Measurements from ENCODE around the gene TBC1D8.

The TBC1D8 gene

DNA sequence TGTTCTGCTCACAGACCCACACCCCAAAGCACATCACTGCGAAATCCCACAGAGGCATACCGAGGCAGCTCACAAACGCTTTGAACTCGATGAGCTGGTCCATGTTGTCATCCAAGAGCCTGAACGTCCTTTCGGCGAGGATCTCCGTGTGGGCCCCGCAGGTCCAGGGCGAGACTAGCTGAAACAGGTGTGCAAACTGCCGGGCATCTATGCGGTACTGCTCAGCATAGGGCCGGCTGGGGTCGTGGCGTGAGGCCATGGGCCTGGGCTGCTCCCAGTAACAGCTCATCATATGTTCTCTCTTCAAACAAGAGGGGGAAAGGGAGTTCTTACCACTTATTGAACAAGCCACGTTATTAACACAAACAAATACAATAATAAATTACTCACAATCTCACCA, 129.0 kb downstream of the TBC1D8 start:
- no peak for DNase-seq

DNA sequence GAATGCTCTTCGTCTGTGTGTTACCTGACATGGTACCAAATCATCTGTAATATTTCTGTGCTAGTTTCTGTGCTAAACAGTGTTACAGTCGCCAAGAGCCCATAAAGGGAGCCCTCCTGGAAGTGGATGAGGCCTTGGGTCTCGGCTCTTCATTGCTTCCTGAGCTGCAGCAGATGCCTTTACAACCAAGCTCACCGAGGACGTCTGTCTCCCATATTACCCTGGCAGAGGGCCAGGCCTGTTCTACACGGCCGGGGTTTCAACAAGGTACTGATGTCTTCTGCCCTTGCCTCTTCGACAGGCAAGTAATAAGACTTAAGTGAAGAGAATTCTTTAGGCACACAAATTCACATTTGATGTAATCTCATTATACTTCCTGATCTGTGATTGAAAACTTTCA, 132.2 kb downstream of the TBC1D8 start:
- no peak for DNase-seq

GRCh38 chr2:101017371-101017770, 133.8 kb downstream of the TBC1D8 start:
- DNase-seq, result no peak

DNA sequence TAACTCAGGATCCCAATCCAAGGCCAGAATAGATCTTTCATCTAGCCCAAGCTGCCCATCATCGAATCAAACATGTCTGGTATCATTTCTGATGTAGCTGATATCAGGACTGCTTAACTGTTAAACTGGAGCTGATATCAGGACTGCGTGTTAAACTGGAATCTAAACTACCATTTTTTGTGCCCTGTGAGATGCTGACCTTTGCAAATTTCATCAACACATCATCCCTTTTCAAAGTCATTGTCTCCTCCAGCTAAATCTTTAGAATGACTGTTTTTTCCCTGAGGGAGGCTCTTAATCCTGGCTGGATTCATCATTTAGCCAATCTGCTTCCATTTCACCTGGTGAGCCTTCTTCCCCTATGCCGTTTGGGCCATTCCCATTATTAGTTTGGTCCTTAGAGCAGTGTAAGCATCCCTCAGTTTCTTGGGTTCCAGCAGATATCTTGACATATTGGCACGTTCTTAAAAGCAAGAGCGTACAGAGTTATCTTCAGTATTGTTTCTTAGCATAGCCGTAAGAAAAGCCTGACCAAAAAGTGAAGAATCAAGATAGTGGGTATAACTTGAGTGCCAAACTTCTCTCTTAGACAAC, 136.8 kb downstream of the TBC1D8 start:
- no peak for DNase-seq

DNA sequence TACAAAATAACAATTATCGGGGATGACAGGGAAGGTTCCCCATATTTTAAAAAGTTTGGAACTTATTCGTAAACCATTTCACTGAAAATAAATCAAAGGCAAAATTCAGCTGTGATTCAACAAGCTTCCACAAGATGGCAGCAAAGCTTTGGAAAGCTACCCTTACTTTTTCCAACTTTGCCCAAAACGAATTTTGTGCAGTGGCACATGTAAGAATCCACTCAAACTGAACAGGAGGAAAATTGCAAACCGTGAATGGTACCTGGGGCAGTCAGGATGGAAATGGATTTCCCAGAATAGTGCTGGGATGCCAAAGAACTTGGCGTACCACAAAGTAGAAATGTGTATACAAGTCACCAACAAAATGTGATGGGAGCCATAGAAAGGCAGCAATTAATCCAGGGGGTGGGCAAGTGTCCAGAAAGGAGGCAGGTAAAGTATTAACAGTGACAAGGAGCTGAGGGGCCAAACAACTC, 138.4 kb downstream of the TBC1D8 start:
- peak; percentile 33 for DNase-seq

DNA sequence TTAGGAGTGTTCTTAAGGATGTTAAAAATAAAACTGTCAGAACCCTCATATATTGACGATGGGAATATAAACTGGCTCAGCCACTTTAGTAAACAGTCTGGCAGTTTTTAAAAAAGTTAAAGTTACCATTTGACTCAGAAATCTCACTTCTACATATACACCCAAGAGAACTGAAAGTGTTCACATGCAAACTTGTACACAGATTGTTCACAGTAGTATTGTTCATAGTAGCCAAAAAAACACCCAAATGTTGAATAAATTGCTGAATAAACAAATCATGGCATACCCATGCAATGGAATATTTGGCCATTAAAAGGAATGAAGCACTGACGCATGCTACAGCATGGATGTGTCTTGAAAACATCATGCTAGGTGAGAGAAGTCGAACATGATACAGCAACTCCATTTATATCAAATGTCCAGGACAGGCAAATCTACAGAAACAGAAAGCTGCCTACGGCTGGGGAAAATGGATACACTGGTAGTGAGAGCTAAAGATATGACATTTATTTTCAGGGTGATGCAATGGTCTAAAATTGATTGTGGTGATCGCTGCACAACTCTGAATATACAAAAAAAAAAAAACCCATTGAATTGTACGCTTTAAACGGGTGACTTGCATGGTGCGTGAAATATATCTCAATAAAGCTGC, 139.0 kb downstream of the TBC1D8 start:
- no peak for DNase-seq

GRCh38 chr2:101011152-101011551, 140.0 kb downstream of the TBC1D8 start:
- DNase-seq, result no peak

DNA sequence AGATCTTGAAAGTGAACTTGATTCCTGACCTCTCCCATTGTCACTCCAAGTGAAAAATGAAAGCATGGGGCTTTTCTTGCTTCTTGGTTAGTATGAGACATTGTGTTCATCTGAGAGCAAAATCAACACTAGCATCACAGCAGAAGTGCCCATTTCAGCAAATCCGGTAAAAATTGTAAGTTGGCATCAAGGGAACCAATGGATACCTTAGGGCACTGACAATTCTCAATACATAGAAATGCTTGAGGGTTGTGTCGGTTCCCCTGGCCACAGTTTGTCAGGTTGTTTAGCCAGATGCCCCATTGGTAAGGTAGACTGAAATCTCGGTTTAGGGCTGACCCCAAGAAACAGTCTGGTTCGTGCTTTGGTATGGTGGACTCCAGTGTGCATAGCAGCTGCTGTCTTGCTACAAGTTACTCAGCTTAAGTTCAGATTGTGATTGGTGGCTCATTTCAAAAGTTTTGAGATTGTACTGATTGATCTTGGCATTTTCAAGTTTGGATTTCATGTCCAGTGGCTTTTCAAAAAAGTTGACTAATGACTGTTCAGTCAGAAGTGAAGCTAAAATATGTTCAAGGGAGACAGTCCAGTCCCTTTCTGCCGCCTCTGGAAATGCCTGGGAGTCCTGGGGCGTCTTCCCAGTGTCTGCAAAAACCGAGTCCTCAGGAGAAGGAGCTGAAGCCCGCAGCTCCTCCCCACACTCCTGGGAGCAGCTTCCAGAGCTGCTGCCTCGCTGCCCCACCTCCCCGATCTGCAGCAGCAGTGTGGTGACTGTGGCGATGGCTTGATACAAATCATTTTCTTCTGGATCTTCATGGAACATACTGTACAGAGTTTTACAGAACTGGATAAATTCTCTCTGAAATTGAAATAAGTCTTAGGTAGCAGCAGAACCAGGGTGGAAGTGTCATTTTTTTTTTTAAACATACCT, 143.5 kb downstream of the TBC1D8 start:
- no peak for DNase-seq

- DNase-seq, result no peak
Observed at GRCh38 chr2:101006065-101006715, 145.0 kb downstream of the TBC1D8 start.

DNA sequence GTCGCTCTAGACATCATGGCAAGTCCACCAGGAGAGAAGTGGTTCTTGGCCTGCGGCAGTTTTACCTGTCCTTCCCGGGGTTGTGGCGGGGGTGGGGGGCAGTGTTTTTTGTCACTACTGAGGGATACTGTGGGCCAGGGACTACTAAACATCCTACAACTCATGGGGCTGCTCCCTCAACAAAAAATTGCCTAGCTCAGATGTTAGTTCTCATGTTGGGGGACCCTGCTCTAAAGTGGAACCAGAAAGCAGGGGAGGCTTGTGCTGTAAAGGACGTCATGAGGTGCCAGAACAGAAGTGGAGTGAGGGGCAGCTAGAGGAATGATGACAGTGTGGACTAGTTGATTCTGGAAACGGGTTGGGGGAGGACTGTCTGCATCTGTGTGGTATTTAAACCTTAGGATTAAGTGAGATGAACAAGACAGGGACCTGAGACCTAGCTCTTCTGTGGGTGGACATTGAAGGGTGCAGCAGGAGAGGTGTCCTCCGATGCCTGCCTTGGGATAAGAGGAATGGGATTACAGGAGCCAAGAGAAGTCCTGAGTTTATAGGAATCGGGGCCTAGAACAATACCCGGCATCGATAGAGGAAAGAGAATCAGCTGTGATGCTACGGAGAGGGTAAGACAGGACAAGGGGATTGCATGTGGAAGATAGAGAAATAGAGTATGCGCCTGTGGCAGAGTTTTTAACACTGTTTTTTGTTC, 146.4 kb downstream of the TBC1D8 start:
- DNase-seq, result no peak

DNA sequence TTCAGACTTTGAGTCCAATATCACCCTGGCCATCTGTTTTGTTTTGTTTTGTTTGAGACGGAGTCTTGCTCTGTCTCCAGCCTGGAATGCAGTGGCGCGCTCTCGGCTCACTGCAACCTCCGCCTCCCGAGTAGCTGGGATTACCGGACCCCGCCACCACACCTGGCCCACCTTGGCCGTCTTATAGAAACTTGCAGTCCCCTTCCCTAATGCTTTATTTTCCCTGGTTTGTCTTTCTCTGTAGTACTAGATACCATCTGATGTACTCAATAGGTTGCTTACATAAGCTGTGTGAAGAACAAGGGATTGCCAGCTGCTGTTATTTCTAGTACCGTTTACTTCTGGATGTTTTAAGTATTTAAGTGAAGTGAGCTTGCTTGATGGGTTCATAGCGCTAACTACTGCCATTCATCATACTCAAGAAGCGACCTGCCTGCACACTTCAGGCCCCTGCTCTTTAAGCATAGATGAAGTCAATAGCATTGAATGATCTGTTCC, 147.9 kb downstream of the TBC1D8 start:
- DNase-seq, result no peak

GRCh38 chr2:101002562-101003277, 148.5 kb downstream of the TBC1D8 start:
- DNase-seq, result peak; percentile 33

- DNase-seq, result peak; percentile 95
Observed at GRCh38 chr2:101001691-101002561, 149.3 kb downstream of the TBC1D8 start, which contains the start of gene RPL31. Gene RPL31 (plus strand): TSS chr2:101002289. CDS start chr2:101002702, 413 bp downstream.

DNA sequence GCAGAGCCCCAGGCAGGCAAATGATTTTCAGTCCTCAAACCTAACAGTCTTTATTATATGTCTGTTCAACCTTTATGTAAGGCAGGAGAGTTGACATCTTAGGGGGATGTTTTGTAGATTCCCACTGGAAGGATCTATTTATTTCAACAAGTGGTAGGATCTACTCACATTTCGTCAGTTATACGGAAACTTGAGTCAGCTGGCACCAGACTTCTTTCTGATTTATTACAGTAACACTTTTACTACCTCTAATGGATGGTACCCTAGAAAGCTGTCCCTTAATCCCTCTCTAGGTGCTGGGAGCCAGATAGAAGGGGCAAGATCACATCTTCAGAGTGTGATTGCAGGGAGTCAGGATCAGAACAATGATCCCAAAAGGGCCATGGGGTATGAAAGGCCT, 151.2 kb downstream of the TBC1D8 start:
- DNase-seq, result no peak

GRCh38 chr2:100998235-100998573, 153.0 kb downstream of the TBC1D8 start:
- no peak for DNase-seq

- no peak for DNase-seq
Observed at GRCh38 chr2:100997509-100998234, 153.5 kb downstream of the TBC1D8 start.

DNA sequence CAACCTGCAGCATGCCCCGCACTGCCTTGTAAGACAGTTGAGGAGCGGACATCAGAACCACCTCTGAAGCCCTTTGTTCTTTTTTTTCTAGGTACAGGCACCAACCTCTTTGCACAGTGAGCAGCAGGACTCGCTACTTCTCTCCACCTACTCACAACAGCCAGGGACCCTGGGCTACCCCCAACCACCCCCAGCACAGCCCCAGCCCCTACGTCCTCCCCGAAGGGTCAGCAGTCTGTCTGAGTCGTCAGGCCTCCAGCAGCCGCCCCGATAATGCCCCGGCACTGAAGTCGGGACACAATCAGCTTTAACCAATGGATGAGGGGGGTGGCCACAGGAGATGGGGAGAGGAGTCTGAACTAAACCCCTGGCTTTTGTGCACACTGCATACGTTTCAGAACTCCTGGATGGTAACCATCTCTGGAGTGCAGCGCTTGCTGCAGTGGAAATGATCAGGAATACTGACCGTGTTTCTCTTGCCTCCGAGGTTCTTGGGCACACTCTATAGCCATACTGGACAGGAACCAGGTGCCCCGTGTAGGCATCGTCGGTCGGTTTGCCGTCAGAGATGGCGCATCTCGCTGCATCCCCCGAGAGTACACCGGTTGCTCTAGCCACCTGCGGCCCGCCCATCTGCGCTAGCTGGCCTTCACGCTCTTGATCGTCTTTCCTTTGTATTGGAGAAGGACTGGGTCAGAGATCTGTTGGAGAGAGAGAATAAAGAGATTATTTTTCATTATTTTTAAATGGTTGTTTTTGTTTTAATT, 155.7 kb downstream of the TBC1D8 start:
- no peak for DNase-seq

- DNase-seq, result no peak
Observed at GRCh38 chr2:100993294-100993693, 157.9 kb downstream of the TBC1D8 start.

- DNase-seq, result no peak
Observed at GRCh38 chr2:100992262-100992661, 158.9 kb downstream of the TBC1D8 start.
